Spleen (tissue), 7 donors: Measurements from ENCODE around the gene TSPAN12.

Experiments used
- CTCF ChIP-seq, 11 experiments: fragments of 200-600 bp in 7 of 11; fragments of 450-650 bp in 4 of 11; sonication (generic) in 4 of 11; IDR thresholded peaks in 8 of 11; conservative IDR thresholded peaks in 3 of 11; 1 replicate in 7 of 11; 2 replicates in 4 of 11; pipeline versions ENCODE4 v1.4.0 to v1.8.0; 2016 to 2021; ENCODE audit warnings: antibody characterized with exemption in 11 of 11, inconsistent platforms in 4 of 11, mild to moderate bottlenecking in 1 of 11
- POLR2A ChIP-seq, 3 donors: fragments of 450-650 bp; IDR thresholded peaks; one replicate each; pipeline ENCODE4 v1.5.1; 2017; ENCODE audit warnings: antibody characterized with exemption in 3 of 3, mild to moderate bottlenecking in 1 of 3
- POLR2AphosphoS5 ChIP-seq, 3 donors: sonication (generic); formaldehyde crosslinking; IDR thresholded peaks; one replicate each; pipeline ENCODE4 v1.5.1; 2017; ENCODE audit warnings: antibody characterized with exemption in 3 of 3
- donor health status: DM: no; HTN: no; CAD: no; lungs with moderate emphysema.
- donor health status: DM: no; HTN: no; CAD: no.
- donor health status: DM: no; HTN: no; CAD: no.

GRCh38 chr7:120856621-120857352 lies 1.2 kb downstream of the TSPAN12 start:
- TF ChIP-seq CTCF (IDR thresholded peaks at IDR 0.05 in 8 of 11, conservative IDR thresholded peaks at IDR 0.05 in 3 of 11) (no peak), POLR2A (IDR thresholded peaks at IDR 0.05) (no peak), POLR2AphosphoS5 (IDR thresholded peaks at IDR 0.05) (peak in 1 of 3 donors; percentile 21)
